Measurements from ENCODE around the gene B3GNT2.
"Not testable (repeated sequence)": the region's sequence is repeated elsewhere in the genome, so short reads cannot be mapped to it uniquely, and the experiment has no call there.

Gene B3GNT2

GRCh38 chr2:62195421-62196277 lies at the start of gene B3GNT2:
B3GNT2 (plus strand) TSS chr2:62196115; CDS start chr2:62222221, 26,106 bp downstream.
- peak; percentile 65 to 96 (median 79) for DNase-seq
- intact Hi-C loops (cut with DNase I) = loop anchor here (5.0 to 10.0 kb wide), 3 partner anchors 183 to 291 kb away; partner anchors contain the start of gene COMMD1

- DNase-seq; intact Hi-C loops (cut with DNase I): not testable (repeated sequence)
Observed at GRCh38 chr2:62146790-62147189, 49.1 kb upstream of the B3GNT2 start.

- DNase-seq = no peak
- intact Hi-C loops (cut with DNase I) = no loop called here
Observed at GRCh38 chr2:62147610-62148301, 48.2 kb upstream of the B3GNT2 start.

GRCh38 chr2:62149708-62150107 lies 46.2 kb upstream of the B3GNT2 start:
- intact Hi-C loops (cut with DNase I) = no loop called here
- no peak for DNase-seq

- no peak for DNase-seq
- intact Hi-C loops (cut with DNase I) = no loop called here
Observed at GRCh38 chr2:62150597-62151305, 45.2 kb upstream of the B3GNT2 start.

- intact Hi-C loops (cut with DNase I) = no loop called here
- no peak for DNase-seq
Observed at GRCh38 chr2:62151306-62151638, 44.6 kb upstream of the B3GNT2 start.

GRCh38 chr2:62152000-62152399 lies 43.9 kb upstream of the B3GNT2 start:
- intact Hi-C loops (cut with DNase I) = no loop called here

GRCh38 chr2:62156861-62157496 lies 38.9 kb upstream of the B3GNT2 start:
- intact Hi-C loops (cut with DNase I) = no loop called here
- DNase-seq = no peak

More at GRCh38 chr2:62152000-62152399, 43.9 kb upstream of the B3GNT2 start:
- no peak for DNase-seq

GRCh38 chr2:62158444-62159121 lies 37.3 kb upstream of the B3GNT2 start:
- no peak for DNase-seq
- intact Hi-C loops (cut with DNase I) = no loop called here

- intact Hi-C loops (cut with DNase I); DNase-seq: not testable (repeated sequence)
Observed at GRCh38 chr2:62160691-62161090, 35.2 kb upstream of the B3GNT2 start.

- intact Hi-C loops (cut with DNase I) = no loop called here
- no peak for DNase-seq
Observed at GRCh38 chr2:62163106-62163831, 32.6 kb upstream of the B3GNT2 start.

GRCh38 chr2:62163834-62164233 lies 32.1 kb upstream of the B3GNT2 start:
- no peak for DNase-seq
- intact Hi-C loops (cut with DNase I) = no loop called here

GRCh38 chr2:62175728-62176127 lies 20.2 kb upstream of the B3GNT2 start:
- DNase-seq = no peak
- intact Hi-C loops (cut with DNase I) = no loop called here

GRCh38 chr2:62176801-62177200 lies 19.1 kb upstream of the B3GNT2 start:
- DNase-seq = no peak
- intact Hi-C loops (cut with DNase I) = no loop called here

- no peak for DNase-seq
- intact Hi-C loops (cut with DNase I) = no loop called here
Observed at GRCh38 chr2:62177392-62178049, 18.4 kb upstream of the B3GNT2 start.

- no peak for DNase-seq
- intact Hi-C loops (cut with DNase I) = no loop called here
Observed at GRCh38 chr2:62178741-62179271, 17.1 kb upstream of the B3GNT2 start.

- intact Hi-C loops (cut with DNase I) = no loop called here
- DNase-seq = no peak
Observed at GRCh38 chr2:62180975-62181374, 14.9 kb upstream of the B3GNT2 start.

- intact Hi-C loops (cut with DNase I) = no loop called here
Observed at GRCh38 chr2:62181843-62182242, 14.1 kb upstream of the B3GNT2 start.

More at GRCh38 chr2:62181843-62182242, 14.1 kb upstream of the B3GNT2 start:
- DNase-seq = no peak

Data from posterior cingulate gyrus (tissue), 11 donors.